Immature natural killer cell (primary cell): ENCODE data around the gene RETNLB. TPM values are rescaled to one million over a fixed set of nuclear protein-coding genes. Genes with fewer than 3 reads are reported as not detected.
A peak's percentile ranks its signal among the peaks of the same experiment; 100 is the strongest.

ENCODE experiments used
- DNase-seq, 3 donors: peaks; one replicate each; pipeline ENCODE4 v3.0.0; 2022; ENCODE audit warnings: mixed read lengths in 1 of 3
- H3K27ac Mint-ChIP-seq, 6 donors: one replicate each; pipeline ENCODE4 v1.8.0; 2020; ENCODE audit warnings: mixed read lengths in 6 of 6, mild to moderate bottlenecking in 5 of 6, inconsistent platforms in 4 of 6, moderate library complexity in 3 of 6
- H3K27me3 Mint-ChIP-seq, 3 donors: one replicate each; pipeline ENCODE4 v1.8.0; 2020 to 2021; ENCODE audit warnings: low read depth in 3 of 3, mild to moderate bottlenecking in 3 of 3, mixed read lengths in 3 of 3, moderate library complexity in 3 of 3, inconsistent platforms in 1 of 3
- H3K36me3 Mint-ChIP-seq, 3 donors: one replicate each; pipeline ENCODE4 v1.8.0; 2020; ENCODE audit warnings: mixed read lengths in 3 of 3, inconsistent platforms in 2 of 3, mild to moderate bottlenecking in 2 of 3
- H3K4me1 Mint-ChIP-seq, 2 donors: one replicate each; pipeline ENCODE4 v1.8.0; 2020; ENCODE audit warnings: inconsistent platforms in 2 of 2, mild to moderate bottlenecking in 2 of 2, mixed read lengths in 2 of 2, moderate library complexity in 1 of 2
- H3K4me3 Mint-ChIP-seq, 5 donors: one replicate each; pipeline ENCODE4 v1.8.0; 2020; ENCODE audit warnings: mild to moderate bottlenecking in 5 of 5, mixed read lengths in 5 of 5, inconsistent platforms in 3 of 5, moderate library complexity in 3 of 5
- H3K9me3 Mint-ChIP-seq, 6 donors: one replicate each; pipeline ENCODE4 v1.8.0; 2020; ENCODE audit warnings: mild to moderate bottlenecking in 6 of 6, mixed read lengths in 6 of 6, inconsistent platforms in 4 of 6, moderate library complexity in 3 of 6
- polyA plus RNA-seq, 3 donors: library from polyadenylated mRNA; unstranded; fragments of 300-500 nt; fragmentation: Illumina TruSeq; gene quantifications; one replicate each; pipeline ENCODE4 v1.2.3, GENCODE V29; 2021

Gene RETNLB
- polyA plus RNA-seq, 3 donors from 2014 or later: not detected

DNA sequence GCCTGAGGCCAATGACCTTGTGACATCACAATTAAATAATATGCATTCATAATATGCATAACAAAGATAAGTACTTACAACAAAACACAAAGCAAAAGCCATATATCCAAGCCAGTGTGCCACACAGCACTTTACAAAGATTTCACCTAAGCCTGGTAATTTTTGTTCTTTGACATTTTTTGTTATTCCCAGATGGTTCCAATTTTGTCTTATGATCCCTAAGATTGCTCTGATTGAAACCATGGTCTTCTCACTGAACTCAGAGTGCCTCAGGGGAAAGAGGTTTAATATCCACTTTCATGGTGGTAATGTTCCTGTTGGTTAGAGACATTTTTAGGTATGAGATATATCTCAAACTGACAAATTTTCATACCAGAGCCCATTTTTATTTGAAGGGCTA is 29.1 kb downstream of the RETNLB start:
- no peak for DNase-seq
- H3K4me3 Mint-ChIP-seq: no peak overlapping the region
- H3K9me3 Mint-ChIP-seq: peaks cover 0 to 4% (median 0%) of the 10 kb centered on the region in 6 donors
- no peak overlapping the region for H3K27ac Mint-ChIP-seq
- H3K4me1 Mint-ChIP-seq: peaks cover 10 to 13% of the 10 kb centered on the region in 2 donors
- H3K36me3 Mint-ChIP-seq: no peaks in the 10 kb centered on the region
- H3K27me3 Mint-ChIP-seq: peaks cover 0 to 5% (median 0%) of the 10 kb centered on the region in 3 donors

DNA sequence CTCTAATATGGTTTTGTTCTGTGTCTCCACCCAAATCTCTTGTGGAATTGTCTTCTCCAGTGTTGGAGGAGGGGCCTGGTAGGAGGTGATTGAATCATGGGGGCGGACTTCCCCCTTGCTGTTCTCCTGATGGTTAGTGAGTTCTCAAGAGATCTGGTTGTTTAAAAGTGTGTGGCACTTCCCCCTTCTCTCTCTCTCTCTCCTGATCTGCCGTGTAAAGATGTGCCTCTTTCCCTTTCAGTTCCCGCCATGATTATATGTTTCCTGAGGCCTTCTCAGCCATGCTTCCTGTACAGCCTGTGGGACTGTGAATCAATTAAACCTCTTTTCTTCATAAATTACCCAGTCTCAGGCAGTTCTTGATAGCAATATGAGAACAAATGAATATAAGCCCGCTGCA is 33.1 kb downstream of the RETNLB start:
- peaks cover 0 to 5% (median 2%) of the 10 kb centered on the region in 3 donors for H3K27me3 Mint-ChIP-seq
- peaks cover 21 to 37% of the 10 kb centered on the region in 2 donors for H3K4me1 Mint-ChIP-seq
- no peaks in the 10 kb centered on the region for H3K36me3 Mint-ChIP-seq
- peaks cover 0 to 8% (median 0%) of the 10 kb centered on the region in 6 donors for H3K9me3 Mint-ChIP-seq
- DNase-seq: no peak
- peak overlapping the region in 1 of 5 donors; percentile 51 for H3K4me3 Mint-ChIP-seq
- H3K27ac Mint-ChIP-seq: no peak overlapping the region

DNA sequence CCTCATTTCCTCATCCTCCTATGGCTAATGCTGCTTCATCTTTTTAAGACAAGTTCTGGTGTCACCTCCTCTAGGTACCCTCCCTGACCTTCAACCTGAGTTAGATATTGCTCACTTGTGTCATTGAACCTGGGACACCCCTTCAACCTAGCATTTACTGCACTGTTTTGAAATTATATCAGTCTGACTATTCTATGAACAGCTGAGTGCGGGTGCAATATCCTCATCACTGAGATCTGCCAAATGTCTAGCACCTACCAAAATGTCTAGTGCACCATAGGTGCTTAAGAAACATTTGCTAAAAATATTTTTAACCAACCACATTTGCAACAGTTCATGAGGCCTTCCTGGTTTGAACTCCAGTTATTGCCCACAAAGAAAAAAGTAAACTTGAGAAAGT is 34.5 kb downstream of the RETNLB start:
- H3K36me3 Mint-ChIP-seq: no peaks in the 10 kb centered on the region
- H3K27me3 Mint-ChIP-seq: peaks cover 0 to 5% (median 2%) of the 10 kb centered on the region in 3 donors
- DNase-seq: peak; percentile 7 to 24 (median 20)
- peaks cover 0 to 8% (median 0%) of the 10 kb centered on the region in 6 donors for H3K9me3 Mint-ChIP-seq
- peaks cover 23 to 42% of the 10 kb centered on the region in 2 donors for H3K4me1 Mint-ChIP-seq
- peak overlapping the region in 1 of 5 donors; percentile 3 for H3K4me3 Mint-ChIP-seq
- peak overlapping the region; percentile 4 to 77 (median 29) for H3K27ac Mint-ChIP-seq

DNA sequence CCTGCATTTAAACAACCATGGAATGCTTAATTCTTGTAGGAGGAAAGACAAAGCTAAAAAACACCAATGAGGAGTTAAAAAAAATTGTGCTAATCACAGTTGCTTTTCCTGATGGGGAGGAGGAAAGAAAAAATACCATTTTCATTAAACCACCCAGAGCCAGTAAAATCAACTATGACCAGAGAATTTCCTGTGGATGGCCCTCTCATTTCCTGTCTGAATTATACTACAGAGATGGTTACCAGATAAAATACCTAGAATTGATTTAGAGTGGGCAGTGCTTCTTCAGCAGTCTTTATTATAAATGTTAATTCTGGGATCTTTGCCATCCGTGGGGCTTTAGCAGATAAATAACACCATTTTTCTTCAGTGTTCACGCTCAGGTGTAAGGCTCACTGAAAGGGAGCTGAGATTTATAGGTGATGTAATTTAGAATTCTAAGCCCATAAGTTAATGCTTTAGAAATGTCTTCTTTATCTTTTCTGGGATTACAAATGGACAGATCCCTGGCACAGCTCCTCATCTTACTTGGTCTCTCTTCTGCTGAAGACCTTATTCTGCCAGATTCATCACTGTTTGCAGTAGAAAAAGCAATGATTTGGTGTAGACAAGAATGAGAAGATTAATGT is 37.9 kb downstream of the RETNLB start:
- Mint-ChIP-seq H3K9me3 (peaks cover 0 to 7% (median 0%) of the 10 kb centered on the region in 6 donors), H3K4me1 (peaks cover 22 to 40% of the 10 kb centered on the region in 2 donors), H3K4me3 (no peak overlapping the region), H3K27ac (no peak overlapping the region), H3K36me3 (no peaks in the 10 kb centered on the region), H3K27me3 (peaks cover 0 to 7% (median 3%) of the 10 kb centered on the region in 3 donors)
- DNase-seq: no peak

DNA sequence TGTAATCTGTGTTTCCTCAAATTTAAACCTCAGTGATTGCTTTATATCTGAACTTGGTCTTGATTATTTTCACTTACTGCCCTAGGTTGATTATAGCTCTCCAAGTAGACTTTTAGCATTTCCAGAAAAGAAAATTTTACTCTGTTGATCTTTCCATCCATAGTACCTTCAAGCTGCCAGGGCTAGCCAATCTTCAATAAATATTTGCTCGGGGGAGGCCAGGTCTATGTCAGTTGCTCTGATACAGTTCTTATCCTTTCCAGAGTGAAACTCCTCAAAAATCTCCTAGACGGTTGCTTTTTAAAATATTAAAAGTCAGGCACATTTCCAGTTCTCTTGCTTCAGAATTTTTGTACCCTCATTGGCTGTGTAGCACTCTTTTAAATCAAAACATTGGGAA is 38.8 kb downstream of the RETNLB start:
- Mint-ChIP-seq H3K9me3 (peaks cover 0 to 3% (median 0%) of the 10 kb centered on the region in 6 donors), H3K4me1 (peaks cover 17 to 33% of the 10 kb centered on the region in 2 donors), H3K27ac (no peak overlapping the region), H3K27me3 (peaks cover 0 to 5% (median 5%) of the 10 kb centered on the region in 3 donors), H3K36me3 (no peaks in the 10 kb centered on the region), H3K4me3 (no peak overlapping the region)
- DNase-seq: no peak

DNA sequence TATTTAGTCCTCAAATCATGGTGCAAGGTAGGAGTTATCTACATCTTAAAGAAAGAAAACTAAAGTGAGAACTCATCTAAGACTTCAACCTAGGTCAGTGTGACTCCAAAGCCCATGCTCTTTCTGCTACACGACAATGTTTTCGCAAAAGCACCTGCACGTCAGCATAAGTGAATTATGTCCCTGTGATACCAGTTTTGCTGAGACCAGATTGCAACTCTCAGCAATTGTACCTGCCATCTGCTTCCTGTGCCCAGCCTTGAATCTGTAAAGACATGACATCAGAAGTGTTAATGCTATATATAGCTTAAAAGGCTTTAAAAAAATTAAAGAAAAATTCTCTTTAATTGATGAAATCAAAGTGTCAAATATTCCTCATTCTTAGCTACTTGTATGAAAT is 43.4 kb downstream of the RETNLB start:
- Mint-ChIP-seq H3K27me3 (peaks cover 0 to 7% (median 5%) of the 10 kb centered on the region in 3 donors), H3K4me1 (peaks cover 0 to 2% of the 10 kb centered on the region in 2 donors), H3K9me3 (peaks cover 0 to 5% (median 0%) of the 10 kb centered on the region in 6 donors), H3K36me3 (no peaks in the 10 kb centered on the region), H3K27ac (no peak overlapping the region), H3K4me3 (no peak overlapping the region)
- no peak for DNase-seq

DNA sequence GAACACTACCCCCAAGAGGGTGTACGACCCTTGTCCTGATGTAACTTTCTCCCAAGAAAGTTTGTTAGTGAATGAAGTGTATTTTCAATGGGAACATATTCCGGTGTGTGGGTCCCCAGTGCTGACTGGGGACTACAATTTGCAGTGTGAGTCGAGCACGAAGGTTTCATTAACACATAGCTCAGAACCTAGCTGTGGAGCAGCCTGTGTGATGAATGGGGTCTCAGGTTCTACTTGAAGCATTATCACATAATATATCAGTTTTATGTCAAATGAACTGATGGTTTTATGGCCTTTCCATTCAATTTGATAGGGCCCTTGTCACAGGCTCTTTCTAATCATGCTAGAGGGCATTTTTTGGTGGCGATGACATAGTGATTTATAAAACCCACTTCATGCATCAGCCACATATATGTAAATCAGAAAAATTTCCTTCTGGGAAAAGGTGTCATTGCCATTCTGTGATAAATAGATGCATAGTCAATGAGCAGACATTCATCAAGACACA is 44.1 kb downstream of the RETNLB start:
- H3K4me1 Mint-ChIP-seq: no peaks in the 10 kb centered on the region
- H3K27me3 Mint-ChIP-seq: peaks cover 2 to 12% (median 5%) of the 10 kb centered on the region in 3 donors
- H3K9me3 Mint-ChIP-seq: peaks cover 0 to 5% (median 0%) of the 10 kb centered on the region in 6 donors
- no peaks in the 10 kb centered on the region for H3K36me3 Mint-ChIP-seq
- H3K27ac Mint-ChIP-seq: no peak overlapping the region
- DNase-seq: no peak
- no peak overlapping the region for H3K4me3 Mint-ChIP-seq

Other genes with a start within 250 kb of the RETNLB start
- gene MYH15, start 246.8 kb downstream of the RETNLB start, polyA plus RNA-seq: not detected
- 1 to 10 TPM in 2 of 3 donors, not detected in 1; 1.4 to 2.3 TPM for gene CIP2A, start 168.0 kb downstream of the RETNLB start, polyA plus RNA-seq
- 10 to 100 TPM in 1 of 3 donors, 1 to 10 TPM in 2; 6.8 to 11.7 (median 9.8) TPM for gene DZIP3, start 167.7 kb downstream of the RETNLB start, polyA plus RNA-seq
- gene TRAT1, start 65.4 kb upstream of the RETNLB start, polyA plus RNA-seq: 1 to 10 TPM; 2.2 to 4.0 (median 2.4) TPM
- gene GUCA1C, start 196.5 kb upstream of the RETNLB start, polyA plus RNA-seq: not detected